Naive thymus-derived CD8-positive, alpha-beta T cell (primary cell): ENCODE data around the gene SLC66A2. TPM values are rescaled to one million over a fixed set of nuclear protein-coding genes. Genes with fewer than 3 reads are reported as not detected.
A peak's percentile ranks its signal among the peaks of the same experiment; 100 is the strongest.

Experiments used
- ATAC-seq, 2 donors: fragments of 150-1000 bp; cut with Tn5 transposase in 1 of 2; sonication (Bioruptor Pico), chemical (Tn5 transposase) in 1 of 2; 1 replicate in 1 of 2; 2 replicates in 1 of 2; pipeline ENCODE4 v1.10.0; 2021; ENCODE audit warnings: mild to moderate bottlenecking in 2 of 2, moderate library complexity in 2 of 2
- POLR2A ChIA-PET: fragments of 350-600 bp; sonication (Branson Sonifier 250); formaldehyde crosslinking; loops from one replicate; lab custom pipeline; 2021; ENCODE audit warnings: antibody characterized with exemption; lab: Charles Lee
- DNase-seq, 10 donors: peaks; one replicate each; pipeline versions ENCODE4 v3.0.0 to v3.0.0-alpha.2; 2020 to 2022
- H3K27ac Mint-ChIP-seq, 10 donors: one replicate each; pipeline ENCODE4 v1.8.0; 2020 to 2022; ENCODE audit warnings: mild to moderate bottlenecking in 10 of 10, mixed read lengths in 10 of 10, moderate library complexity in 4 of 10, inconsistent platforms in 1 of 10
- H3K27me3 Mint-ChIP-seq, 5 donors: one replicate each; pipeline ENCODE4 v1.8.0; 2021 to 2022; ENCODE audit warnings: mixed read lengths in 5 of 5
- H3K36me3 Mint-ChIP-seq, 3 donors: one replicate each; pipeline ENCODE4 v1.8.0; 2020 to 2022; ENCODE audit warnings: mixed read lengths in 3 of 3, mild to moderate bottlenecking in 2 of 3, inconsistent platforms in 1 of 3
- H3K4me1 Mint-ChIP-seq, 4 donors: one replicate each; pipeline ENCODE4 v1.8.0; 2021 to 2022; ENCODE audit warnings: mixed read lengths in 4 of 4
- H3K4me3 Mint-ChIP-seq, 10 donors: one replicate each; pipeline ENCODE4 v1.8.0; 2020 to 2022; ENCODE audit warnings: mild to moderate bottlenecking in 10 of 10, mixed read lengths in 10 of 10, moderate library complexity in 6 of 10, inconsistent platforms in 1 of 10
- H3K9me3 Mint-ChIP-seq, 9 donors: one replicate each; pipeline ENCODE4 v1.8.0; 2020 to 2022; ENCODE audit warnings: mixed read lengths in 9 of 9, mild to moderate bottlenecking in 3 of 9, inconsistent platforms in 1 of 9, moderate library complexity in 1 of 9
- polyA plus RNA-seq, 3 donors: library from polyadenylated mRNA; unstranded; fragments of 300-500 nt; fragmentation: Illumina TruSeq; gene quantifications; one replicate each; pipeline ENCODE4 v1.2.3, GENCODE V29; 2021
- total RNA-seq, 8 experiments: library from RNA in 2 of 8; stranded (reverse) in 2 of 8; gene quantifications; one replicate each; pipeline ENCODE4 v1.2.3 and lab custom pipeline; 2021 to 2026

The SLC66A2 gene
- total and polyA plus RNA-seq, 5 experiments from 2014 or later: 14.1 to 38.7 (median 22.0) TPM

DNA sequence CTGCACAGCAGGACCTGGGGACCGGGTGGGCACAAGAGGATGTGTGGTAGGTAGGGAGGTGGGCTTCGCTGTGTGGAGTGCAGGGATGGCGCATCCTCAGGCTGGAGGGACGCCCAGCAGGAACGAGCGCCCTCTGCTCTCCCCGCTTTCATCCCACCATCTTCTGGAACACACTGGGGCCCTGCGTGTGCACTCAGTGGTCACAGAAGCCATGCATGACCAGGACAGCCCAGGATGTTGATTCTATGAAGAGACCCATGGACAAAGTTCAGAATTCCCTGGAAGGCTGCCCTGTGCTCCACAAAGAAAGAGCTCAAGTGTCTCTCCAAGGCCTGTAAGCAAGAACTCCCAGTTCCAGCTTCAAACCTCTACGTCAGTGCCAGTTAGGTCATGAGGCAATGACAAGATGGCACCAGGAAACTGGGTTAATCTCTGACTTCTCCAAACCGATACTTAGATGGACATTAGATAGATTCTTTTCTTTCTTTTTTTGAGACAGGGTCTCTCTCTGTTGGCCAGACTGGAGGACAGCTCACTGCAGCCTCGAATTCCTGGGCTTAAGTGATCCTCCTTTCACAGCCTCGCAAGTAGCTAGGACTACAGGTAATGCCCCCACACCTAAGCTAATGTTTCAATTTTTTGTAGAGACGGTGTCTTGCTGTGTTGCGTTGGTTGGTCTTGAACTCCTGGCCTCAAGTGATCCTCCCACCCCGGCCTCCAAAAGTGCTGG lies 3.4 kb downstream of the SLC66A2 start:
- H3K4me1 Mint-ChIP-seq: peaks cover 25 to 64% (median 51%) of the 10 kb centered on the region in 4 donors
- peak overlapping the region in 5 of 10 donors; percentile 4 to 78 (median 28) for H3K4me3 Mint-ChIP-seq
- no peaks in the 10 kb centered on the region for H3K9me3 Mint-ChIP-seq

DNA sequence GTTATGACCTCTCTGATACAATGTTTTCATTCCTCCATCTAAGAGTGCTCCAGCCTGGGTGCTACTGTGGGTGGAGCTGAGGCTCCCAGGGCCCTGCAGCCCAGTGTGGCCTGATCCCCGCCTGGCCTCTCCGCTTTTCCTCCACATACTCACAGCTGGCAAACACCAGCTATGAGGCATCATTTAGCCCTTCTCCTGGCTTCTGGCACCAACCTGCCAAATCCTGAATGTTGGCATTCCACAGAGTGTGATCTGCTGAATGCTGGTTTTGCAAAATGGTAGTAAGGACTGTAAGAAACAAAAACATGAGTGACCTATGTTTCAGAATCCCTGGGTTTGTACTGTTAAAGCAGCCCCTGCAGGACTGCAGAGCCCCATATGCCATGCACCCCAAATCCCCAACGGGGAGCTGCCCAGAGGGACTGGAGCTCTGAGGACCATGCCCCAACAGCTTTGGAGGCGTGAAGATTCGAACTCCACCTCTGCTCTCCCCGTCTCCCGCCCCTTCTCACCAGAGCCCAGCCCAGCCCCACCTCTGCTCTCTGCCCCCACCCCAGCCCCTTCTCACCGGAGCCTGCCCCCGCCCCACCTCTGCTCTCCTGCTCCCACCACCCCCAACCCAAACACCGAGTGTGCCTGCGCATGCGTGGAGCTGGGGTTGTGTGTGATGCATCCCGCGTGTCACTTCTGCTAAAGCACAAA lies 4.2 kb downstream of the SLC66A2 start:
- no peak for ATAC-seq
- POLR2A ChIA-PET: interaction anchor here (1.0 kb wide), 1 partner anchor 35 kb away, joined by 4 read pairs; no protein-coding TSS in a partner anchor
- peak overlapping the region in 5 of 10 donors; percentile 29 to 53 (median 35) for H3K27ac Mint-ChIP-seq

More for the DNA sequence above, 3.4 kb downstream of the SLC66A2 start:
- DNase-seq (no peak), ATAC-seq (no peak)
- Mint-ChIP-seq H3K36me3 (peaks cover 0 to 22% (median 2%) of the 10 kb centered on the region in 3 donors), H3K27me3 (no peaks in the 10 kb centered on the region), H3K27ac (peak overlapping the region in 3 of 10 donors; percentile 41 to 74 (median 52))
- POLR2A ChIA-PET: no interaction called here

DNA sequence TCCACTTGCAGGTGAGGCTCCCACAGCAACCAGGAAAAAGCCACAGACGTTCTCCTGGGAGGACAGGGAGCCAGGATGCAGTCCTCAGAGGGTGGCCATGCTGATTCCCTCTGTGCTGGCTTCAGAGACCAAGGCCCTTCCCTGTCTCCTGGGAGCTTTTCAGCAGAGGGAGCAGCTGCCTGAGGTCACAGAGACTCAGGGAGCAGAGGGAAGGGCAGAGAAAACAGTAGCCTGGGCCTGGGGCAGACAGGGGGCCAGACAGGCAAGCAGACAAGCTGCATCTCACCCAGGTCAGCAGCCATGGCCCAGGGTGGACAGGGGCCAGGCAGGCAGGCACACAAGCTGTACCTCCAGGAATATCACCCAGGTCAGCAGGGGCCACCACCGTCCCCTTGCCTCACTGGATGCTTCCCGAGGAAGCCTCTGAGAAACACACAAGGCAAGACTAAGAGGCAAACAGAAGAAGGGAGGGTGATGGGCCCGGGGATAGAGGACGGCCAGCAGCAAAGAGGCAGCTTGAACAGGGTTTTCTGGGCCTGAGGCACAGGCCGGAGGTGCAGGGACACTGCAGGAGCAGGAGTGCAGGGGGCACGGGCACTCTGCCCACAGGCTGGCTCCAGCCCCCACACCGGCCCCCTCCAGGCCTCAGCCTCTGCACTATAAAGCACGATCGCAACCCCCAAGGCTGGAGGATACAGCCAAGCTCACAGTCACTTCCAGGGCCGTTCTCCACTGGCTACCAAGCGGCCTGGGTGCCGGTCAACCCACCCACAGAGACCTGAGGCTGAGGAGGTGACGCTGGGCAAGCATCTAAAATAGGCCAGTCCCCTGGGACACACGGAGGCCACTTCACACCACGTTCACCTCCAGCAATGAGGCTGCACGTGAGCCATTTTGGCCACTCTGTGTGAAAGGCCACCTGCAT lies 6.1 kb downstream of the SLC66A2 start:
- Mint-ChIP-seq H3K4me3 (peak overlapping the region in 3 of 10 donors; percentile 20 to 68 (median 67)), H3K27ac (peak overlapping the region in 6 of 10 donors; percentile 25 to 91 (median 57)), H3K27me3 (no peaks in the 10 kb centered on the region), H3K9me3 (no peaks in the 10 kb centered on the region), H3K36me3 (peaks cover 0 to 42% (median 17%) of the 10 kb centered on the region in 3 donors), H3K4me1 (peaks cover 23 to 67% (median 55%) of the 10 kb centered on the region in 4 donors)
- DNase-seq (no peak), ATAC-seq (no peak)
- POLR2A ChIA-PET: interaction anchor here (0.6 kb wide), 1 partner anchor 164 kb away, joined by 3 read pairs; no protein-coding TSS in a partner anchor

More for the DNA sequence above, 4.2 kb downstream of the SLC66A2 start:
- DNase-seq: no peak
- Mint-ChIP-seq H3K4me3 (peak overlapping the region in 1 of 10 donors; percentile 34), H3K4me1 (peaks cover 25 to 68% (median 54%) of the 10 kb centered on the region in 4 donors), H3K9me3 (no peaks in the 10 kb centered on the region), H3K36me3 (peaks cover 0 to 30% (median 6%) of the 10 kb centered on the region in 3 donors), H3K27me3 (no peaks in the 10 kb centered on the region)

DNA sequence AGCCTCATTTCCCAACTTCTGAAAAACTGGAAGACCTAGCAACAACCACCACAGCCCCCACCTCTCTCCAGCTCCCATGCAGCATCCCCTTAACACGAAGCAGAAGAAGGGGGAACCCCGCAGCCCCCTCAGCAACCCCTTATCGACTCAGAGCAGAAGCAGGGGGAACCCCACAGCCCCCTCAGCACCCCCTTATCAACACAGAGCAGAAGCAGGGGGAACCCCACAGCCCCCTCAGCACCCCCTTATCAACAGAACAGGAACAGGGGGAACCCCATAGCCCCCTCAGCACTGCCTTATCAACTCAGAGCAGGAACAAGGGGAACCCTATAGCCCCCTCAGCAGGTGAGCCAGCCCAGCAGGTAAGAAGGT lies 6.7 kb downstream of the SLC66A2 start:
- peak overlapping the region in 7 of 10 donors; percentile 11 to 68 (median 56) for H3K4me3 Mint-ChIP-seq
- peak overlapping the region; percentile 59 to 92 (median 82) for H3K27ac Mint-ChIP-seq
- H3K36me3 Mint-ChIP-seq: peaks cover 3 to 48% (median 23%) of the 10 kb centered on the region in 3 donors
- no peaks in the 10 kb centered on the region for H3K9me3 Mint-ChIP-seq
- peaks cover 21 to 67% (median 51%) of the 10 kb centered on the region in 4 donors for H3K4me1 Mint-ChIP-seq
- peak in 1 of 10 donors; percentile 52 for DNase-seq
- peak; percentile 21 to 73 for ATAC-seq
- POLR2A ChIA-PET: interaction anchor here (1.2 to 1.3 kb wide), 2 partner anchors 43 to 89 kb away, joined by 3 to 4 read pairs; no protein-coding TSS in a partner anchor
- H3K27me3 Mint-ChIP-seq: no peaks in the 10 kb centered on the region

DNA sequence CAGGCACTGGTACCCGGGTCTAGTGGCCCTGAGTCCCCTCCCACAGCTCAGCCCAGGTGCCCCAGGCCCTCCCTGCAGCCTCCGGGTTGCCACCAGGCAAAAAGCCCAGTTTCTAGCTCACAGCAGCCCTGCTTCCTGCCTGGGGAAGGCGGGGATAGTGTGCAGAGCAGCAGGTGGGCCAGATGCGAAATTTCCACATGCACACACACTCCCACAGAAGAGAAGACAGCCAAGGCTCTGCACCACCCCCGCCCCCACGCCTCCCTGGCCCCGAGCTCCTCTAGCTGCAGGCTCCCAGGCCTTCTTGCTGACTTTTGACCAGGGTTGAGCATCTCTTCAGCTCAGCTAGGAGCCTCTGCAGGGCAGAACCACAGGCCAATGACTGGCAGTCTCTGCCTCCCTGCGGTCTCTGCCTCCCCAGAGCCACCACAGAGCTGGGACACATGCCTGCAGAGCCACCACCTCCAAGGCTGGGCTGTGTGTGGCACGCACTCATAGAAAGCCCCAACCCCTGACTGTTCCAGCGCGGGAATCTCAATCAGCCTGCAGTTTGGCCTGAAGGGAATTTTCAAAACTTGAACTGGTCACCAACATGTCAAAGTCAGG lies 7.2 kb downstream of the SLC66A2 start:
- Mint-ChIP-seq H3K4me3 (peak overlapping the region; percentile 25 to 68 (median 51)), H3K36me3 (peaks cover 8 to 50% (median 27%) of the 10 kb centered on the region in 3 donors), H3K9me3 (no peaks in the 10 kb centered on the region), H3K27ac (peak overlapping the region; percentile 59 to 92 (median 82)), H3K27me3 (no peaks in the 10 kb centered on the region), H3K4me1 (peaks cover 19 to 64% (median 48%) of the 10 kb centered on the region in 4 donors)
- DNase-seq (peak in 5 of 10 donors; percentile 22 to 54 (median 37)), ATAC-seq (peak; percentile 78 to 90)
- POLR2A ChIA-PET: interaction anchor here (0.7 to 1.3 kb wide), 3 partner anchors 20 to 89 kb away, joined by 3 to 4 read pairs (median 3); no protein-coding TSS in a partner anchor

DNA sequence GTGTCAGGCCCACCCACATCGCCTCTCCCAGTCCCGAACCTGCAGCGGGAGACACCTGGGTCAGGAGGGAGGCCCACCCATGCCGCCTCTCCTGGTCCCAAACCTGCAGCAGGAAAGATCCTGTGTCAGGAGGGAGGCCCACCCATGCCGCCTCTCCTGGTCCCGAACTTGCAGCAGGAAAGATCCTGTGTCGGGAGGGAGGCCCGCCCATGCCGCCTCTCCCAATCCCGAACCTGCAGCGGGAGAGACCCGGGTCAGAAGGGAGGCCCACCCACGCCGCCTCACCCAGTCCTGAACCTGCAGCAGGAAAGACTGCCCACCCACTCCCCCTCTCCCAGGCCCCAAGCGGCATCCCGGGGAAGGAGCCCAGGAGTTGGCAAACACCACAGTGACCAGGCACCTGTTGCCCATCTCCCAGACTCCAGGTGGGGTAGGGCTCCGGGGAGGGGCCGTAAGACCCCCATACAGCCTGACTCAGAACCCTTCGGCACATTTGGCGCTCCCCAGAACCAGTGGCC lies 7.8 kb downstream of the SLC66A2 start:
- H3K4me1 Mint-ChIP-seq: peaks cover 19 to 60% (median 44%) of the 10 kb centered on the region in 4 donors
- peak overlapping the region in 4 of 10 donors; percentile 46 to 68 (median 64) for H3K4me3 Mint-ChIP-seq
- H3K9me3 Mint-ChIP-seq: peaks cover 0 to 2% (median 0%) of the 10 kb centered on the region in 9 donors
- POLR2A ChIA-PET: interaction anchor here (0.7 to 1.3 kb wide), 3 partner anchors 20 to 90 kb away, joined by 3 to 4 read pairs (median 3); no protein-coding TSS in a partner anchor
- H3K36me3 Mint-ChIP-seq: peaks cover 10 to 53% (median 33%) of the 10 kb centered on the region in 3 donors
- no peaks in the 10 kb centered on the region for H3K27me3 Mint-ChIP-seq
- H3K27ac Mint-ChIP-seq: peak overlapping the region in 3 of 10 donors; percentile 77 to 91 (median 86)
- no peak for ATAC-seq
- DNase-seq: no peak

DNA sequence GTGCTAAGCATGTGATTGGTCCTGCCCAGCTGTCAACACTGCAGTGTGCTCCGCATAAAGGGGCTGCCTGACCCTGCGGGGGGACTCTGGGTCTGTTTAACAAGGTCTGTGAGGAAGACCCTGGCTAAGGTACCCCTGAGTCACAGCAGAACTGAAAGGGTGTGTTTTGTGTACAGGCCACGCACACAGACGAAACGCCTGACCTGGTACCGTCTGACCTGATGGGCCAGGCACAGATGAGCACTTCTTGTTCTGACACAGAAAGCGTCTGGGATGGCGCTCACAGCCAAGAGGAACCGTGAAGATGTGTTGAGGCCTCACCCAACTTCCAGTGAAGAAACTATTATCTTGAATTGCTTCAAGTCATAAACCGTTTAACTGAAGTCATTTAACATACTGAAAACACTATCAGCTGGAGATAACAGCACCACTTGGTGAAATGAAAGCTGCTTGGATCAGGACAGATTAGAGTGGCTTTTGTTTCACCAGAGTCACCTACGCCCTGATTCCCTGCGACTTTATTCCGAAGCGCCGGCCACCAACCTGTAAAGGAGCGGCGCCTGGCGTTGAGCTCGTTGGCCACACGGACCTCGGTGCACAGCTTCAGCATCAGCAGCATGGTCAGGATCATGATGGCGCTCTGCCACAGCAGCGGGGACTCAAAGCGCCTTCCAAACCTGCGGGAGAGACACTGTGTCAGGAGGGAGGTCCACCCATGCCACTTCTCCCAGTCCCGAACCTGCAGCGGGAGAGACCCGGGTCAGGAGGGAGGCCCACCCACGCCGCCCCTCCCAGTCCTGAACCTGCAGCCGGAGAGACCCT lies 8.5 kb downstream of the SLC66A2 start:
- Mint-ChIP-seq H3K4me1 (peaks cover 19 to 54% (median 39%) of the 10 kb centered on the region in 4 donors), H3K9me3 (peaks cover 0 to 2% (median 0%) of the 10 kb centered on the region in 9 donors), H3K4me3 (peak overlapping the region in 2 of 10 donors; percentile 5 to 23), H3K36me3 (peaks cover 10 to 54% (median 37%) of the 10 kb centered on the region in 3 donors), H3K27ac (peak overlapping the region in 4 of 10 donors; percentile 19 to 43 (median 30)), H3K27me3 (no peaks in the 10 kb centered on the region)
- POLR2A ChIA-PET: no interaction called here
- DNase-seq (no peak), ATAC-seq (no peak)

DNA sequence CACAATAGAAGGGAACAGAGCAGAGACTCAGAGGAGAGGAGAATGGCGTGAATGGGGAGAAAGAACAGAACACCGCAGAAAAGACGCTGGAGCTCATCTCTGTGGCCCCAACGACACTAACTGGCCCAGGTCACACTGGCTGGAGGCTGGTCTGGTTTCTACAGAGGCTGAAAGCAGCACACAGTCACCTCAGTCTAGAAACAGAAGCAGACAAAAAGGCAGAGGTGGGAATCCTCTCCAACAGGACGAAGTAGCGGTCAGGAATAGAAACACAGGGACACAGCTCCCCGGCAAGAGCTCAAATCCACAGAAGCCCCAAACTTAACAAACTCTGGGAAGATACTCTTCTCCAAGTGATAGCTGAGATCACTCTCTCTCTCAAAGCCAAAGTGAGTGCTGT lies 9.2 kb downstream of the SLC66A2 start:
- Mint-ChIP-seq H3K4me1 (peaks cover 19 to 52% (median 41%) of the 10 kb centered on the region in 4 donors), H3K27me3 (no peaks in the 10 kb centered on the region), H3K27ac (peak overlapping the region in 3 of 10 donors; percentile 51 to 83 (median 63)), H3K9me3 (peaks cover 0 to 7% (median 0%) of the 10 kb centered on the region in 9 donors), H3K36me3 (peaks cover 15 to 62% (median 45%) of the 10 kb centered on the region in 3 donors), H3K4me3 (peak overlapping the region in 1 of 10 donors; percentile 21)
- ATAC-seq (no peak), DNase-seq (no peak)
- POLR2A ChIA-PET: no interaction called here

DNA sequence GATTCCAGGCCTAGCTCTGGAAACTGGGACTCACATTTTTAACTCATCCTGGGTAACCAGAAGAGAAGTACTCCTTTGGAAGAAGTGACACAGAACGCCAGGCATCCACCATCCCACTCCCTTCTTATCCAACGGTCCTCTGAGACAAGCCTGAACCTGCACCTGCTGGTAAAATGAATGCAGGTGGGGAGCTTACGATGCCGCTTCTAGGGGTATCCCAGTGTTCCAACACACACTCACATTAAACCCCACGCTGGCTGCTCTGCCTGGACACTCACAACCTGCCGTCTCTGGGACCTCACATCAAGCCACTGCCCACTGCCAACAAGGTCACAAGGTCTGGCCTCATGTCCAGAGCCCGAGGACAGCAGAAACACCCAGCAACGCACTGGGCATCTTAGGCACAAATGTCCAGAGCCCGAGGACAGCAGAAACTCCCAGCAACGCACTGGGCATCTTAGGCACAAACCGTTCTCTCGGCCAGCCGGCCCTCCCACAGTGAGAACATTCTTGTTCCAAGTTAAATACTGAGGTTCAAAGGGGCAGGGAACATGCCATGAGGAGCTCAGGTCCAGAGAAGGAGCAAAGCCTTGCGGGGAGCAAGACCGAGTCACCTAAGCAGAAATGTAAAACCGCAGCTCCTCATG lies 9.9 kb downstream of the SLC66A2 start:
- Mint-ChIP-seq H3K27ac (no peak overlapping the region), H3K9me3 (peaks cover 0 to 9% (median 0%) of the 10 kb centered on the region in 9 donors), H3K4me1 (peaks cover 19 to 49% (median 41%) of the 10 kb centered on the region in 4 donors), H3K4me3 (peak overlapping the region in 2 of 10 donors; percentile 20 to 21), H3K36me3 (peaks cover 18 to 67% (median 48%) of the 10 kb centered on the region in 3 donors), H3K27me3 (no peaks in the 10 kb centered on the region)
- no peak for DNase-seq
- no peak for ATAC-seq
- POLR2A ChIA-PET: interaction anchor here (1.3 kb wide), 1 partner anchor 92 kb away, joined by 3 read pairs; no protein-coding TSS in a partner anchor
